Measurements from ENCODE around the gene TST. TPM values are rescaled to one million over a fixed set of nuclear protein-coding genes. Genes with fewer than 3 reads are reported as not detected.
"Not testable (repeated sequence)": the region's sequence is repeated elsewhere in the genome, so short reads cannot be mapped to it uniquely, and the experiment has no call there.

Gene TST
- total RNA-seq, 1 experiment from 2014 or later: 8.3 TPM

DNA sequence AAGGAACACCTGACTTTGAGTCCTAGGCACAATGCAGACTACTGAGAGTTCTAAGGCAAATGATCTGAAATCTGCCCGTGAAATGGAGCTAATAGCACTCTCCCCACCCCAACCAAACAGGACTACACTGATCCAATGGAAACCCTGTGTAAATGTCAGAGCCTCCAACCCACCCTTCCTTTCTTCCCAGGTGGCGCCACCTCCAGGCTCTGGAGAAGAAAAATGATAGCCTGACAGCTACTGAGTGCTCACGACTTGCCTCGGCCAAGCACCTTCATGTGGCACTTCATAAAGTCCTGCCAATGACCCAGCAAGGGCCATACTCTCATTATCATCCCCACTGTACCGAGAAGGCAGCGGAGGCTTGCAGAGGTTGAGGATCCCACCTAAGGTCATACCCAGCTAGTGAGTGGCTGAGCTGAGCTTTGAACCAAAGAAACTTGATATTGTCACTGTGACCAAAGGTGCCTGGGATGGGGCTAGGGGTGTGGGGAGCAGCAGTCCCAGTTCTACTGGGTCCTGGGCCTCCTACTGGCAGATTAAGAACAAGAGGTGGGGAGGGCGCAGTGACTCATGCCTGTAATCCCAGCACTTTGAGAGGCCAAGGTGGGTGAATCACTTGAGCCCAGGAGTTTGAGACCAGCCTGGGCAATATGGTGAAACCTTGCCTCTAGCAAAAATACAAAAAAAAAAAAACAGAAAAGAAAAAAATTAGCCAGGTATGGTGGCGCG is 20.5 kb downstream of the TST start:
- Histone ChIP-seq H3K27me3 (ENCODE audit: low read length) (no peaks in the 10 kb centered on the region), H3K9me3 (ENCODE audit: low read length) (no peaks in the 10 kb centered on the region), H3K9ac (ENCODE audit: low read length) (no peak overlapping the region), H3K4me3 (ENCODE audit: low read length) (no peak overlapping the region), H3K27ac (ENCODE audit: low read length) (no peak overlapping the region), H3K79me2 (ENCODE audit: low read length) (no peaks in the 10 kb centered on the region), H3K9me2 (replicated peaks; ENCODE audit: insufficient read depth, low read length) (no peaks in the 10 kb centered on the region), H3K36me3 (ENCODE audit: insufficient read depth, low read length) (no peaks in the 10 kb centered on the region), H3K4me2 (ENCODE audit: low read depth, low read length, poor library complexity, severe bottlenecking) (no peak overlapping the region), H4K20me1 (ENCODE audit: insufficient read depth, low read depth, low read length) (no peaks in the 10 kb centered on the region), H2AFZ (ENCODE audit: low read length) (no peak overlapping the region), H3K4me1 (ENCODE audit: low read length) (no peaks in the 10 kb centered on the region)
- DNase-seq: no peak

DNA sequence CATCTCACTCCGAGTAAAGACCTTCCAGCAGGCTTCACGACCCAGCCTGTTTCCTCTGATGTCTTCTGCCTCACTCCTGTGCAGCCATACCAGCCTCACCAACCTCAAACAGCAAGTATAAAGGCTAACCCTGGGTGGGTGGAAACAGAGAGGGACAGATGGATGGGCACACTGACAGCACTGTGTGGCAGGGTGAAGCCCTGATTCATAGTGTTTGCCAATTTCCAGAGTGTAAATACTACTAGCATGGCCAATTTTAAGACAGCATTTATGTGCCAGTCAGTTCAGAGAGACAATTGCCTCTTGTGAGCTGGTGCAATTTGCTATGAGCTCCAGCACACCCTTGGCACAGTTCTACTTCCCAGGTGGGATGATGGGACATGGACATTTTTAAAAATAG is 21.5 kb downstream of the TST start:
- Histone ChIP-seq H3K4me1 (ENCODE audit: low read length) (no peaks in the 10 kb centered on the region), H3K9ac (ENCODE audit: low read length) (no peak overlapping the region), H3K4me3 (ENCODE audit: low read length) (no peak overlapping the region), H3K4me2 (ENCODE audit: low read depth, low read length, poor library complexity, severe bottlenecking) (no peak overlapping the region), H2AFZ (ENCODE audit: low read length) (no peak overlapping the region), H3K9me3 (ENCODE audit: low read length) (no peaks in the 10 kb centered on the region), H3K79me2 (ENCODE audit: low read length) (no peaks in the 10 kb centered on the region), H3K27me3 (ENCODE audit: low read length) (no peaks in the 10 kb centered on the region), H3K27ac (ENCODE audit: low read length) (no peak overlapping the region), H3K36me3 (ENCODE audit: insufficient read depth, low read length) (no peaks in the 10 kb centered on the region), H4K20me1 (ENCODE audit: insufficient read depth, low read depth, low read length) (no peaks in the 10 kb centered on the region), H3K9me2 (replicated peaks; ENCODE audit: insufficient read depth, low read length) (no peaks in the 10 kb centered on the region)
- DNase-seq: no peak

DNA sequence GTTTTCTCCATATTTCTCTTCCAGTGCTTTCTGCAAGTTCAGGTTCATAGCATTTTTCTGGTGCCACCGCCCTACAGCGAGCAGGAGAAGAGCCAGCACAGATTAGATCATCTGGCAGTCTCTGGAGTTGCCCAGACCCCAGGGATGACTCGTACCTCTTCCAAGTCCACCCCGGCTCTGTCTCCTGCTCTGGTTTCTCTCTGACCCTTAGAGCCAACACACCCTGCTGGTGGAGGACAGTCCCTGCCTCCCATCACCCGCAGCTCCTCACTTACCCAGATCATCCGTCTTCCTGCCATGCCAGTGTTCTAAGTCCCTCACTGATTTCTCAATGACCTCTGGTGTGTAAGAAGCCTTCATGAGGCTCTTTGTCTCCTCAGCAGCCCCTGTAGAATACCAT is 28.0 kb downstream of the TST start:
- no peaks in the 10 kb centered on the region for H3K27me3 ChIP-seq (ENCODE audit: low read length)
- H3K4me2 ChIP-seq (ENCODE audit: low read depth, low read length, poor library complexity, severe bottlenecking): no peak overlapping the region
- no peaks in the 10 kb centered on the region for H3K4me1 ChIP-seq (ENCODE audit: low read length)
- DNase-seq: no peak
- H3K79me2 ChIP-seq (ENCODE audit: low read length): no peaks in the 10 kb centered on the region
- H2AFZ ChIP-seq (ENCODE audit: low read length): no peak overlapping the region
- no peaks in the 10 kb centered on the region for H4K20me1 ChIP-seq (ENCODE audit: insufficient read depth, low read depth, low read length)
- H3K36me3 ChIP-seq (ENCODE audit: insufficient read depth, low read length): no peaks in the 10 kb centered on the region
- H3K27ac ChIP-seq (ENCODE audit: low read length): no peak overlapping the region
- H3K9me2 ChIP-seq (replicated peaks; ENCODE audit: insufficient read depth, low read length): no peaks in the 10 kb centered on the region
- no peak overlapping the region for H3K9ac ChIP-seq (ENCODE audit: low read length)
- H3K4me3 ChIP-seq (ENCODE audit: low read length): no peak overlapping the region
- H3K9me3 ChIP-seq (ENCODE audit: low read length): peaks cover 3% of the 10 kb centered on the region

DNA sequence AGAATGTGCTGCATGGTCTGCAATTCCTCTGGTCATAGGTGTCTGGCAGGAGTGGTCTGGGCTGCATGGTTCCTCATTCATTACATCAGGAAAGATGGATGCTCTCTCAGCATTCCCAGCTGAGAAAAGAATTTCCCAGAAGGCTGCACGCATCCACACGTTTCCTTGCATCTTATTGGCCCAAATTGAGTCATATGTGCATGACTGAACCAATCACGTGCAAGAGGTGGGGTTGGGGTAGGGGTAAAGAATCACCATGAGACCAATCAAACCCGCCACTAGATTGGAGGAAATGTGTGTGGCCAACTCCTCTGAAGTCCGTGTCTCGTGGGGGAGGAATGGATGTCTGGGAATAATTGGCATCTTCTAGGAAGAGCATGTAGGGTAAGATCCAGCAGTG is 28.8 kb downstream of the TST start:
- Histone ChIP-seq H3K4me3 (ENCODE audit: low read length) (no peak overlapping the region), H3K4me1 (ENCODE audit: low read length) (no peaks in the 10 kb centered on the region), H3K4me2 (ENCODE audit: low read depth, low read length, poor library complexity, severe bottlenecking) (no peak overlapping the region), H3K27me3 (ENCODE audit: low read length) (no peaks in the 10 kb centered on the region), H3K9me3 (ENCODE audit: low read length) (peaks cover 7% of the 10 kb centered on the region), H3K79me2 (ENCODE audit: low read length) (no peaks in the 10 kb centered on the region), H3K36me3 (ENCODE audit: insufficient read depth, low read length) (no peaks in the 10 kb centered on the region), H3K9me2 (replicated peaks; ENCODE audit: insufficient read depth, low read length) (no peaks in the 10 kb centered on the region), H2AFZ (ENCODE audit: low read length) (no peak overlapping the region), H4K20me1 (ENCODE audit: insufficient read depth, low read depth, low read length) (no peaks in the 10 kb centered on the region), H3K27ac (ENCODE audit: low read length) (no peak overlapping the region), H3K9ac (ENCODE audit: low read length) (no peak overlapping the region)
- DNase-seq: no peak

DNA sequence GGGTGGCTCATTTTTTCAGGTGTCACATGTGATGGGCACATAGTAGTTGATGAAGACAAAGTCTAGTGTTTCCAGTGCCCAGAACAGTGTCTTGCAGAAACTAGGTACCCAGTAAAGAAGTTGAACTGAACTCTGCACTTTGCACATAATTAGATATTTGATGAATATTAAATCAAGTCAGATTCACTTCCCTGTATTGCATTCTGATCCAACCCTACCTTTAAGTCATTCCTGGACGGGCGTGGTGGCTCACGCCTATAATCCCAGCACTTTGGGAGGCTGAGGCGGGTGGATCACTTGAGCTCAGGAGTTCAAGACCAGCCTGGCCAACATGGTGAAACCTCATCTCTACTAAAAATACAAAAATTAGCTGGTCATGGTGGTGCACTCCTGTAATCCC is 30.2 kb downstream of the TST start:
- H3K36me3 ChIP-seq (ENCODE audit: insufficient read depth, low read length); H3K9me3 ChIP-seq (ENCODE audit: low read length); H3K9ac ChIP-seq (ENCODE audit: low read length); DNase-seq; H3K4me2 ChIP-seq (ENCODE audit: low read depth, low read length, poor library complexity, severe bottlenecking); H3K27ac ChIP-seq (ENCODE audit: low read length); H3K4me3 ChIP-seq (ENCODE audit: low read length); H4K20me1 ChIP-seq (ENCODE audit: insufficient read depth, low read depth, low read length); H3K27me3 ChIP-seq (ENCODE audit: low read length); H2AFZ ChIP-seq (ENCODE audit: low read length); H3K4me1 ChIP-seq (ENCODE audit: low read length); H3K79me2 ChIP-seq (ENCODE audit: low read length); H3K9me2 ChIP-seq (replicated peaks; ENCODE audit: insufficient read depth, low read length): not testable (repeated sequence)

DNA sequence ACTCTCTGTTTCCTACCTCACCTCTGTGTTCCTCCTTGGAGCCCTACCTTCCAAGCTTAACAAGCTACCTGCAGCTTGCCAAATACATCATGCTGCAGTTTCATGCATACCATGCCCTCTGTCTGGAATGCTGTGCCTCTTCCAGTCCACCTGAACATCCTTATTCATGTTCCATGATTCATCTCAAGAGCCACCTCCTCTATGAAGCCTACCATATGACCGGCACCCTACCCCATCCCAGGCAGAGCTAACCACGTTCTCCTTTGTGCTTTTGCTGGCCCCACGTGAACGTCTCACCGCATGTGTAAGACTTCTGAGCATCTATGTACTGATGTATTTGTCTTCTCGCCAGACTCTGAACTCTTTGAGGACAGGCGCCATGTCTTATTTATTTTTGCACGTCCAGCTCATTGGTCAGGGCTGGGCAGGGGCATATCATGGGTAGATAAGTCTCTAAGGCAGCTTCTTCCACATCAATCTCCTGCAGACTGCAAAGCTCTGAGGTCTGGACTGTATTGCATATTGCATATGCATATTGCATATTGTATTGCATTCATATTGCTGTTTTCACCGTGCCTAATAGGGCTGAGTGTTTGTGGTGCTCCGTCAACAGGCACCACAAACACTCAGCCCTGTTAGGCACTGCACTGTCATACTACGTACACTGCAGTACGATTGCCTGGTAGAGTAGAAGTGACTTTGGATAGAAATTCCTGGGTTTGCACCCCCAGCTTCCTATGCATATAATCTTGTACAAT is 31.0 kb downstream of the TST start:
- H3K9me3 ChIP-seq (ENCODE audit: low read length): peaks cover 10% of the 10 kb centered on the region
- H2AFZ ChIP-seq (ENCODE audit: low read length): no peak overlapping the region
- H3K79me2 ChIP-seq (ENCODE audit: low read length): no peaks in the 10 kb centered on the region
- no peaks in the 10 kb centered on the region for H4K20me1 ChIP-seq (ENCODE audit: insufficient read depth, low read depth, low read length)
- H3K4me2 ChIP-seq (ENCODE audit: low read depth, low read length, poor library complexity, severe bottlenecking): no peak overlapping the region
- no peak overlapping the region for H3K9ac ChIP-seq (ENCODE audit: low read length)
- H3K4me3 ChIP-seq (ENCODE audit: low read length): no peak overlapping the region
- no peak overlapping the region for H3K27ac ChIP-seq (ENCODE audit: low read length)
- DNase-seq: no peak
- no peaks in the 10 kb centered on the region for H3K36me3 ChIP-seq (ENCODE audit: insufficient read depth, low read length)
- H3K9me2 ChIP-seq (replicated peaks; ENCODE audit: insufficient read depth, low read length): no peaks in the 10 kb centered on the region
- no peaks in the 10 kb centered on the region for H3K4me1 ChIP-seq (ENCODE audit: low read length)
- H3K27me3 ChIP-seq (ENCODE audit: low read length): no peaks in the 10 kb centered on the region

DNA sequence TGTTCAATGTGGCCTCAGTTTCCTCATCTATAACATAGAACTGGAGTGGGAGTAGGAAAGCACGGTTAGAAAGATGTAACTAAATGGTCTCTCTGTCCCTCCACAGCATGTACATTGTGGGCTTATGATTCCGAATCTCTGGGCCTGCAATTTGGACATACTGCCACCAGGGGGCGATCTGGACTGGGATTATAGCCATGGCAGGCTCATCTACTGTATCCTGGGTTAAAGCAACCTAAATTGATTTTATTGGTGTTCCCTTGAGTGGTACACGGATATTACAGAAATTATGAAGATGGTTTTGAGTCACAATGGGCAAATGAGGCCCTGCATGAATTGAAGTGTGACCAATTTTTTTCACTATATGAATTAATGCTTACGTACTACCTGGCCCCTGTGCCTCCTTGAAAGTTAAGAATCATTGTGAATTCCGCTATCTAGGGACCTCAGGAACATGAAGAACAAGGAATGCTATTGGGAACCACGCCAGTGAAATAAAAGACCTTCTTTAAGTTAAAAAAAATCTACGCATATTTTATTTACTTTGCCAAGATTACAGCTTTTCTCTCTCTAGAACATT is 32.9 kb downstream of the TST start:
- H3K9ac ChIP-seq (ENCODE audit: low read length): no peak overlapping the region
- H3K79me2 ChIP-seq (ENCODE audit: low read length): no peaks in the 10 kb centered on the region
- no peaks in the 10 kb centered on the region for H3K36me3 ChIP-seq (ENCODE audit: insufficient read depth, low read length)
- H3K27ac ChIP-seq (ENCODE audit: low read length): no peak overlapping the region
- peak; percentile 82 for DNase-seq
- no peak overlapping the region for H3K4me3 ChIP-seq (ENCODE audit: low read length)
- peaks cover 10% of the 10 kb centered on the region for H3K9me3 ChIP-seq (ENCODE audit: low read length)
- no peaks in the 10 kb centered on the region for H3K27me3 ChIP-seq (ENCODE audit: low read length)
- no peak overlapping the region for H2AFZ ChIP-seq (ENCODE audit: low read length)
- H3K4me2 ChIP-seq (ENCODE audit: low read depth, low read length, poor library complexity, severe bottlenecking): no peak overlapping the region
- no peaks in the 10 kb centered on the region for H3K4me1 ChIP-seq (ENCODE audit: low read length)
- H3K9me2 ChIP-seq (replicated peaks; ENCODE audit: insufficient read depth, low read length): no peaks in the 10 kb centered on the region
- H4K20me1 ChIP-seq (ENCODE audit: insufficient read depth, low read depth, low read length): no peaks in the 10 kb centered on the region

DNA sequence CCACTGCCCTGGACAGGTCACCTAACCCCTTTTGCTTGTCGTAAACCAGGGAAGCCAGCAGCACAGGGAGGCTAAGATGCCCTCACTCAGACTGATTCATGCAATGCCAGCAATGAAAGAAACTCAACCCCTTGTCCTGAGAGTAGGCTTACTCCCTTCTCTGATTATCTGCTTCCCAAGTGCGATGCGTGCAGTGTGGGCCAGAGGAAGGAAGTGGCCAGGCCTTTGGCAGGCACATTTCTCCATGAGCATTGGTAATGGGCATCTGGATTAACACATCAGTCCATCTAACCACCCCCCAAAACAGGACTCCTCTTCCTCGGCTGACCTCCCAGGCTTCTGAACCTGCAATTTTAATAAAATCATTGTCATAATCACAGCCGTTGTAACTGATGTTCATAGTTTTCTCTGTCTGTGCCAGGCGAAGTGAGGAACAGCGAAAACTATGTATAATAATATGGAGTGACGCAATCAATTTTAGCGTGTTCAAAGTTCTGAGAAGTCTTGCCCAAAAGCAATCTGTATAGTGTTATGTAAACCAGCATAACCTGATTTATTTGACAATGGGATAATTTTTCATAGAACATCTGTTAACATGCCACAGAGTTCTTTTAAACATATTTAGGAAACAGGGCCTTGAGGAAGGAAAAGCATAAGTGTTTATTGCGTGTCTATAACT is 33.9 kb downstream of the TST start:
- no peak overlapping the region for H3K9ac ChIP-seq (ENCODE audit: low read length)
- no peak for DNase-seq
- H2AFZ ChIP-seq (ENCODE audit: low read length): no peak overlapping the region
- H3K27me3 ChIP-seq (ENCODE audit: low read length): no peaks in the 10 kb centered on the region
- H3K27ac ChIP-seq (ENCODE audit: low read length): no peak overlapping the region
- no peaks in the 10 kb centered on the region for H3K36me3 ChIP-seq (ENCODE audit: insufficient read depth, low read length)
- H3K4me1 ChIP-seq (ENCODE audit: low read length): no peaks in the 10 kb centered on the region
- no peaks in the 10 kb centered on the region for H4K20me1 ChIP-seq (ENCODE audit: insufficient read depth, low read depth, low read length)
- H3K9me2 ChIP-seq (replicated peaks; ENCODE audit: insufficient read depth, low read length): no peaks in the 10 kb centered on the region
- no peak overlapping the region for H3K4me3 ChIP-seq (ENCODE audit: low read length)
- H3K9me3 ChIP-seq (ENCODE audit: low read length): peaks cover 10% of the 10 kb centered on the region
- no peak overlapping the region for H3K4me2 ChIP-seq (ENCODE audit: low read depth, low read length, poor library complexity, severe bottlenecking)
- no peaks in the 10 kb centered on the region for H3K79me2 ChIP-seq (ENCODE audit: low read length)

Data from Karpas-422 (cell line).